ENCODE measurements around the gene FNDC7.
"Not testable (repeated sequence)": the region's sequence is repeated elsewhere in the genome, so short reads cannot be mapped to it uniquely, and the experiment has no call there.

Gene FNDC7

GRCh38 chr1:108699375-108700332, 13.1 kb upstream of the FNDC7 start:
- no peak for ATAC-seq

- ATAC-seq = no peak
Observed at GRCh38 chr1:108701176-108701849, 11.4 kb upstream of the FNDC7 start.

DNA sequence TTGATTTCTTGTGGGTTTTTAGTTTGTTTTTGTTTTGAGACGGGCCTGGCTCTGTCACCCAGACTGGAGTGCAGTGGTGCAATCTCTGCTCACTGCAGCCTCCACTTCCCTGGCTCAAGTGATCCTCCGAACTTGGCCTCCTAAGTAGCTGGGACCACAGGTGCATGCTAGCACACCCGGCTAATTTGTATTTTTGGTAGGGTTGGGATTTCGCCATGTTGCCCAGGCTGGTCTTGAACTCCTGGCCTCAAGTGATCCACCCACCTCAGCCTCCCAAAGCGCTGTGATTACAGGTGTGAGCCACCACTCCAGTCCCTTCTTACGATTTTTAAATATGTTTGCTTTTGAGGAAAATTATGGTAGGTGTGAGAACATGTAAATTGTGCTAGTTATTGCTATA, 10.6 kb upstream of the FNDC7 start:
- not testable (repeated sequence) for ATAC-seq

DNA sequence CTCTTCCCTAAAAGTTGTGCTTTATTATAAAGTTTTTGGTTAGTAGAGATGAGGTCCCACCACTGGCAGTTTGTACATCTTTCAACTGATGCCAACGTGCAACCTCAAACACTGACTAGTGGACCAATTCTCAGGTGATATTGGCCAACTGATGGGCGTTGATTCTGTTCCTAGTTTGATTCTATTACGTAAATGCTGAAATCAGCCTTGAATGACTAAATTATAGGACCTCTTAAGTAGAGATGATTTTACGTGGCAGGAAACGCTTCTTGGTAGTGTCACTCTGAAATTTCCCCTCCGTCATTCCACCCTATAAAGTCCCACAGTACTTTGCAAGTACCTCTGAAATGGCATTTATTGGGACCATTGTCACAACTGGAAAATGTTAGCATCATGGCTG, 8.8 kb upstream of the FNDC7 start:
- ATAC-seq = peak; percentile 84 to 91

DNA sequence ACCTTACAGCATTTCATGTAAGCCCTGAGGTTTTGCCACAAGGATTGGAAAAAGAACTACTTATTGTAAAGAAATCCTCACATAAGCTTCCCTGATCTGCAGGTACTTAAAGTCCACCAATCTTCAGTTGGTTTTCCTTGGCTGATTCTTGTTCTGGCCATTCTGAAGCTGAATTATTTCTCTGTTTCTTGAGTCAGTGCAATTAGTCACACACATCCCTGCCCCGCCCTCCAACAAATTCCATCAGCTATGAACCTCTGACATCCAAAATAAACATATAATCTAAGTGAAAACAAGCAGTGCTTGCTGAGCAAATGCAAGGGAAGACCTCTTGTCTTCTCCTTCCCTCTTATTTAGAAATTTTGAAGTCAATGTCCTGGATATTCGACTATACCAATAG, 8.2 kb upstream of the FNDC7 start:
- no peak for ATAC-seq

DNA sequence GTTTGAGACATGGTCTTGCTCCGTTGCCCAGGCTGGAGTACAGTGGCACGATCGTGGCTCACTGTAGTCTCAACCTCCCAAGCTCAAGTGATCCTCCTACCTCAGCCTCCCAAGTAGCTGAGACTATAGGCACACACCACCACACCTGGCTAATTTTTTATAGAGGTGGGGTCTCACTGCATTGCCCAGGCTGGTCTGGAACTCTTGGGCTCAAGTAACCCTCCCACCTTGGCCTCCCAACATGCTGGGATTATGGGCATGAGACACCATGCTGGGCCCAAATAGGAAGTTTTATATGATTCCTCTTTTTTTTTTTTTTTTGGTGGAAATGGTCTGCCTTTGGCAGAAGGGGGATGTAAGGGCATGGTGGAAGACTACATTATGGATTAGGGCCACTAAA, 6.1 kb upstream of the FNDC7 start:
- no peak for ATAC-seq

DNA sequence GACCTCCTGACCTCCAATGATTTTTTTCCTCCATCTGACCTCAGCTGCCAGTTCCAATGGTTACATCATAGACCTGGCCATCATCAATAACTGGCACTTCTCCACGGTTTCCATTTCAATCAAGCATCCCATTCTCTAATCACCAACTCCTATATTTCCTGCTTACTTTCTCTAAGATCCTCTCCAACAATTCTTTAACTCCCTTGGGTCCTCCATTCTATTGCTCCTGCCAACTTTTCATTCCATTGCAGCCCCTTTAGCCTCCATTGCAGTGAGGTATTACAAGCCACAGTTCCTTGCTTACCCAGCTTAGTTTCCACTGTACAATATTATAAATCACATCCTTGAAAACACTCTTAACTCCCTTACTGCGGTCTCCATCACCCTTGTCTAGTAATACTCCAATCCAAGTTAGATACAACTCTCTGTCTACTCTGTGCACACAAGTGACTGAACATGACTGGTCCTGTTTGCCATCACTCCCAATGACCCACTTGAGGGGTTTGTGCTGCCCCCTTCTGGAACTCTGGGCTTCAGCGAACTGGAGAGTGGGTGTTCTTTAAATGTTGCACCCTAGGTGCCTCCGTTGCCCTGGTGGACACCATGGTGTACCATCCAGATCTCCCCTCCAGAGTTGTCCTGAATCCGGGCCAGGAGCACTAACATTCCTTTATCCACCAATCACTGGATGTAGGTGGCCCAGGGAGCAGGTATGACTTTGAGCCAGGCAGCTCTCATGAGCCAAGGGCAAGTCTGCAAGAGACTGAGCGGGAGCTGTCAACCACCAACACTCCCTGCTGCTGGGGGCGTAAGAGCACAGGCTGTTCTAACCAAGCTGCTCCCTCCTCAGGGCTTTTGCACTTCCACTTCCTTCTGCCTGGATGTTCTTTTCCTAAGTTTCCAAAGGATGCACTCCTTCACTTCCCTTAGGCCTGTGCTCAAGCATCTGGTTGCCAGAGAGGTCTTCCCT, 3.7 kb upstream of the FNDC7 start:
- ATAC-seq = peak; percentile 51 to 67

- ATAC-seq = no peak
Observed at GRCh38 chr1:108715932-108716331, 3.2 kb downstream of the FNDC7 start.

GRCh38 chr1:108716437-108717230, 3.9 kb downstream of the FNDC7 start:
- ATAC-seq = no peak

DNA sequence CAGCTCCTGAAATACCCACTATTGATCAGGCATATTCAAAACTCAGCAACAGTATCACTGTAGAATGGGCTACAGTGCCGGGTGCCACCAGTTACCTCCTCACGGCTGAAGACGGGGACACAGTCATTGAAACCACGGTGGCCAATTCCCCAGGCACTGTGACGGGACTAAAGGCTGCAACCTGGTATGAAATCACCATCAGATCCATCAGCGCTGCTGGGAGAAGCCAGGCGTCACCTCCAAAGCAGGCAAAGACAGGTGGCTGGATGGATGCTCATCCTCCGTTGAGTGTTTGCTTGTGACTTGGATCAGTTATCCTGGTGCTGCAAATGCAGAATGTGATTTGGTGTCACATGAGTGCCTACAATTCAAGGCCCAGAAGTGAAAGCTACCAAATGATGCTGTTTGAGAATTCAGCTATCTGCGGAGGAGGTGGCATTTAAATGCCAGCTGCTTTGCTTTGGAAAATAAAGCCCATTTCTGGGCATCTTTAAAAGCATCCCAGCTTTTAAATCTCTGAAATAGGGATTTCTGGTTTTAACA, 5.1 kb downstream of the FNDC7 start:
- no peak for ATAC-seq

GRCh38 chr1:108718927-108719655, 6.4 kb downstream of the FNDC7 start:
- ATAC-seq = no peak

DNA sequence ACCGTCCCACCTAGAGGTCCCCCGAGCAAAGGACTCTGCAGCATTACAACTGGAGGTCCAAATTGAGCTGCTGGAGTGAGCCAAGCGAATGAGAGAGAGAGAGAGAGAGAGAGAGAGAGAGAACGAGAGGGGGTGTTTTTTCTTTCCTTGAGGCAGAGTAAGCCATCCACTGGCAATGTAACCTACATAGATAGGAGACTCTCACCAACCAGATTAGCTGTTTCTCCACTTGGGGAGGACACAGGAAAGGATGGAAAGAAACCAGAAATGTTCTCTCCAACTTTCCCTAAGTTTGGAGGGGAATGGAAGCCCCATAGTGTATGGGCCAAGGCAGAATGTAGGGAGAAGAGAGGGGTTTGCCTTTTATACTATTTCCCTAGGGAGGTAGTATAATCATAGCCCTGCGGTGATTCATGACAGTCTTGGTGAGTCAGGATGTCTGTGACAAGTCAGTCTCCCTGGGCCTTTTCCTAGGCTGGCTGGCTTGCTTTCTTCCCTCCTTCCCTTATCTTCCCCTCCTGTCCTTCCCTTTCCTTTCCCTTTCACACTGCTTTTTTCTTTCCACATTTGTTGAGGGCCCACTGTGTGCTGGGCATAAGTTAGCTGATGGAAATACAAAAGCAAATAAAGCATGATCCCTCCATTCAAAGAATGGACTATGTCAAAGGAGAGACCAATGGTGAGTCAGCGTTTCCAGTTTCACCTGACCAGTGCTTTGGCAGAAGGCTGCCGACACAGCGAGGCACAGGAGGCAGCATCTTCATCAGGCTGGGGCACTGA, 7.1 kb downstream of the FNDC7 start:
- peak in 1 of 2 donors; percentile 51 for ATAC-seq

DNA sequence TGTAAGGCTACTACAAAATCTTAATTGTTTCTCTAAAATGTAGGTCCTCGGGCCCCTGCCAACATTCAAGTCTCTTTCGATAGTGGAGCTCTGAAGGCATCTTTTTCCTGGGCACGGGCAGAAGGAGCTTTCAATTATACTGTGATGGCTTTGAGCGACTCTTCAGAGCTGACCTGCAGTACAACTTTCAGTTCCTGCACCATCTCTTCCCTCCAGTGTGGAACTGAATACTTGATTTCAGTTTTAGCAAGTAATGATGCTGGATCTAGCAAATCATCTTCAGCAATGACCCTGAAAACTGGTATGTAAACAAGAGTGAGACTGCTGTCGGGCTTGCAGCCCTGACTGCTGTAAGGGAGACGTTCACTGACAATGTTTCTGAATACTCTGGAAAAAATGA, 9.6 kb downstream of the FNDC7 start:
- no peak for ATAC-seq

DNA sequence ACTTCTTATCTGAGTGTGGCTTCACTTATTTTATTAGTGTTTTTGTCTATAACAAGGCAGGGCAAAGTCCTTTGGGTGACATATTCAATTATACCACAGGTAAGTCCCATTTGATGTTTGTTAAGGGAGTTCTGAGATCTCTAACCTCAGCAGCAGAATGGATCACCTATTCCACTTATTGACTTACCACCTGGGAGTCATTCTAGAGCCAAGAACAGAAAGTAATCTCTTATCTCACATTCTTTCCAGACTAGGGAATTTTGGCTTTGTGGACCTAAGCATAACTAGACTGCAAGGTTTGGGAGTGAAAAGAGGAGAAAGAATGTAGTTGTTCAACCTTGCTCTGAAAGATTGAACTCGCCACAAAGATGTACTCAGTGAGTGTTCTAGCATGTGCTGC, 13.2 kb downstream of the FNDC7 start:
- ATAC-seq = no peak

DNA sequence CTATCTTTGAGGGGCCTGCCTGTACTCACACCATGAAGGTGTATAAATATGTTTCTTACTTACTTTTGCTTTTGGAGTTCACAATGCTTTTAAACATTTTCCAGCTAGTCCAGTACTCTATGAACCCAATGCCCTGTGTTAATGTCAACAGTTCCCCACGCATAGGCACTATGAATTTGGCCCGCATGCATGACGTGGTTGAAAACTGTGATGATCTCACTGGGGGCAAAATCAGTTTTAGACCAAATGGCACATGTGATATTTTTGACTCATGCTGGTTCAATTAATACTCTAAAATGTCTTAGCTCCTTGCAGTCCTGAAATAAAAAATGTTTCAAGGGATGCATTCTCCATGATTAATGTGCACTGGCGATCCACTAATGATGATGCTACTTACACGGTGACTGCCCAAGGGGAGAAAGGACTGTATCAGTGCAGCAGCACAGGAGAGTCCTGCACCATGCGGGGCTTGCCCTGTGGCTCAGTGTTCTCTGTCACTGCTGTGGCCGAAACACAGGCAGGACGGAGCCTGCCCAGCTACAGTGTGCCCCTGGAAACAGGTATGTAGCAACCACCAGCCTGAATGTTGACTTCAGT, 15.7 kb downstream of the FNDC7 start:
- no peak for ATAC-seq

- no peak for ATAC-seq
Observed at GRCh38 chr1:108729481-108729880, 16.8 kb downstream of the FNDC7 start.

DNA sequence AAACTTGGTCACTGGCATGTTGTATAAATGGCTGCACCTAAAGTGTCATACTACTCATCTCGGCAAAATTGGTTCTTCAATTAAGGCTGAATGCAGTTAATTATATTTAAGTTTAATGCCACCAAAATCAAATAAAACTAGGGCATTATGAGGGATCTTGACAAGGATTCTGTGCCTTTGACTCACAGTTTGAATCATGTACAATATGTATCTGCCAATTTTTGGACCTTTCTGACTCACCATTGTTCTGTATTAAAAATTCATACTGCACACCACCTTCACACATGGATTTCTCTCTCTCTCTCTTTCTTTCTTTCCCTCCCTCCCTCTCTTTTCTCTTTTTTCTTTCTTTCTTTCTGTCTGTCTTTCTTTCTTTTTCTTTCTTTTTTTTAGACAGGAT, 19.7 kb downstream of the FNDC7 start:
- ATAC-seq = no peak

DNA sequence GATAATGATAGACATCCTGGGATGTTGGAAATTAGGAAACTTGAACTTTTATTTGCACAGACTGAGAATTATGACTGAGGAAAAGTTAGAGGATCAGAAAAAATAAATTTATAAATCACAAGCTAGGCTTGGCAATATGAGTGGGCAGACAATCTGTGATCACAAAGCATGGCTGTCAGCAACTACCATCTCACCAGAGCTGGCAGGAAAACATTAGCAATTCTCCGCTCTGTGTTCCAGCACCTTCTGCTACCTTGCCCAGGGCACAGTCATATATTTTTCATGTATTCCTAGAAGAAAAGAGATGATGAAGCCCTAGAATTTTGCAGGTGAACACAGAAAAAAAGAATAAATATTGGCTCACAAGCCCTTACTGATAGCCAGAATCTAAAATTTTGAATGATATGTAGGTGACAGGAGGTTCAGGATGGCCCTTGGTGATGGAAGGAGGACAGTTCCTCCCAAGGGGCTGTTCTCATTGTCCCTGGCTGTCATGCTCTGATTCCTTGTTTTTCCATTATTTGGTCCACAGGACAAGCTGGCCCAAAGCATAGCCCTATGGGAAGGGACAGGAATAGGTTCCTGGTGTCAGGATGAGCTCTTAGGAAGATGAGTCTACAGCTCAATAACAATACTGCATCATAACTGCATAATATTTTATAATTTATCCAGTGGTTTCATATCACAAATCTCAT, 21.6 kb downstream of the FNDC7 start:
- no peak for ATAC-seq

- ATAC-seq = no peak
Observed at GRCh38 chr1:108742253-108742652, 29.5 kb downstream of the FNDC7 start.
